Stimulated activated CD8-positive, alpha-beta memory T cell treated with anti-CD3 and anti-CD28 coated beads, Interleukin-15, amount 100 ng/mL, for 1 hour (primary cell): ENCODE data around the gene ALAS1.

Experiments used
- DNase-seq: peaks from one replicate; pipeline ENCODE4 v3.0.0-alpha.2; 2020; ENCODE audit warnings: low read depth

ALAS1 gene

GRCh38 chr3:52249683-52250082, 51.7 kb downstream of the ALAS1 start:
- DNase-seq, result no peak

GRCh38 chr3:52250122-52250521, 52.2 kb downstream of the ALAS1 start:
- no peak for DNase-seq

GRCh38 chr3:52253314-52254304, 55.6 kb downstream of the ALAS1 start:
- peak; percentile 51 for DNase-seq

GRCh38 chr3:52254608-52255007, 56.6 kb downstream of the ALAS1 start:
- DNase-seq, result no peak

- DNase-seq, result no peak
These were observed 58.2 kb downstream of the ALAS1 start for GRCh38 chr3:52256159-52256558.

- no peak for DNase-seq
These were observed 58.7 kb downstream of the ALAS1 start for GRCh38 chr3:52256622-52257021.

- DNase-seq, result no peak
These were observed 60.0 kb downstream of the ALAS1 start for GRCh38 chr3:52257911-52258310.

- no peak for DNase-seq
These were observed 61.1 kb downstream of the ALAS1 start for GRCh38 chr3:52259035-52259434.

GRCh38 chr3:52259448-52259847, 61.5 kb downstream of the ALAS1 start:
- no peak for DNase-seq

GRCh38 chr3:52262447-52262846, 64.5 kb downstream of the ALAS1 start:
- DNase-seq, result no peak
